GM12875 (cell line): ENCODE measurements around the gene POC1A.
"Not testable (repeated sequence)": the region's sequence is repeated elsewhere in the genome, so short reads cannot be mapped to it uniquely, and the experiment has no call there.

Source experiments
- H3K4me3 ChIP-seq: one replicate; pipeline ENCODE4 v1.5.1; 2011; ENCODE audit warnings: low read depth, low read length, control low read depth
- CTCF ChIP-seq: IDR thresholded peaks from 2 replicates; pipeline ENCODE4 v1.5.1; 2011; ENCODE audit warnings: low read depth, mild to moderate bottlenecking, control low read depth, inconsistent platforms, low read length, moderate library complexity, borderline replicate concordance; ENCODE audit not compliant: insufficient read depth

Gene POC1A

GRCh38 chr3:52046902-52047239 is 107.4 kb downstream of the POC1A start:
- H3K4me3 ChIP-seq: no peak overlapping the region
- no peak for TF ChIP-seq CTCF

GRCh38 chr3:52046186-52046901 is 107.9 kb downstream of the POC1A start:
- no peak overlapping the region for H3K4me3 ChIP-seq
- TF ChIP-seq CTCF: no peak

GRCh38 chr3:52044869-52045619 is 109.2 kb downstream of the POC1A start:
- H3K4me3 ChIP-seq: no peak overlapping the region
- 0 out of 2 replicates have a peak, but pooled peaks have one; percentile 19 for TF ChIP-seq CTCF

- no peak overlapping the region for H3K4me3 ChIP-seq
- no peak for TF ChIP-seq CTCF
These were observed 110.5 kb downstream of the POC1A start for GRCh38 chr3:52043750-52044149.

GRCh38 chr3:52043039-52043438 is 111.2 kb downstream of the POC1A start:
- H3K4me3 ChIP-seq: not testable (repeated sequence)

- no peak for TF ChIP-seq CTCF
- H3K4me3 ChIP-seq: no peak overlapping the region
These were observed 113.0 kb downstream of the POC1A start for GRCh38 chr3:52041118-52041731.

GRCh38 chr3:52040600-52040999 is 113.6 kb downstream of the POC1A start:
- no peak overlapping the region for H3K4me3 ChIP-seq
- no peak for TF ChIP-seq CTCF
